ENCODE data around the gene RAD51B.
"Not testable (repeated sequence)": the region's sequence is repeated elsewhere in the genome, so short reads cannot be mapped to it uniquely, and the experiment has no call there.

Gene RAD51B

GRCh38 chr14:67951529-67952135 lies 132.1 kb downstream of the RAD51B start:
- no peak for DNase-seq

- no peak for DNase-seq
Observed at GRCh38 chr14:67952381-67952780, 132.8 kb downstream of the RAD51B start.

- no peak for DNase-seq
Observed at GRCh38 chr14:67952786-67953185, 133.2 kb downstream of the RAD51B start.

- no peak for DNase-seq
Observed at GRCh38 chr14:67955261-67955660, 135.7 kb downstream of the RAD51B start.

GRCh38 chr14:67957946-67958345 lies 138.4 kb downstream of the RAD51B start:
- DNase-seq = no peak

GRCh38 chr14:67961676-67962075 lies 142.1 kb downstream of the RAD51B start:
- DNase-seq = no peak

- DNase-seq = no peak
Observed at GRCh38 chr14:67962215-67962644, 142.7 kb downstream of the RAD51B start.

- DNase-seq = no peak
Observed at GRCh38 chr14:67963545-67963944, 144.0 kb downstream of the RAD51B start.

GRCh38 chr14:67963960-67964812 lies 144.6 kb downstream of the RAD51B start:
- no peak for DNase-seq

- no peak for DNase-seq
Observed at GRCh38 chr14:67965696-67966095, 146.1 kb downstream of the RAD51B start.

GRCh38 chr14:67967206-67967605 lies 147.6 kb downstream of the RAD51B start:
- no peak for DNase-seq

- DNase-seq = not testable (repeated sequence)
Observed at GRCh38 chr14:67967970-67968369, 148.4 kb downstream of the RAD51B start.

- no peak for DNase-seq
Observed at GRCh38 chr14:67970923-67971322, 151.3 kb downstream of the RAD51B start.

- DNase-seq = no peak
Observed at GRCh38 chr14:67971627-67972625, 152.3 kb downstream of the RAD51B start.

- DNase-seq = no peak
Observed at GRCh38 chr14:67973436-67973835, 153.9 kb downstream of the RAD51B start.

GRCh38 chr14:67975470-67975869 lies 155.9 kb downstream of the RAD51B start:
- DNase-seq = no peak

GRCh38 chr14:67977434-67978034 lies 158.0 kb downstream of the RAD51B start:
- DNase-seq = no peak

- no peak for DNase-seq
Observed at GRCh38 chr14:67978749-67979148, 159.2 kb downstream of the RAD51B start.

- no peak for DNase-seq
Observed at GRCh38 chr14:67982711-67983608, 163.4 kb downstream of the RAD51B start.

- no peak for DNase-seq
Observed at GRCh38 chr14:67984274-67984673, 164.7 kb downstream of the RAD51B start.

- no peak for DNase-seq
Observed at GRCh38 chr14:67986131-67986841, 166.7 kb downstream of the RAD51B start.
